Cardiac muscle cell (in vitro differentiated cells and primary cell): ENCODE results near the gene USP19. TPM values are rescaled to one million over a fixed set of nuclear protein-coding genes. Genes with fewer than 3 reads are reported as not detected.
A peak's percentile ranks its signal among the peaks of the same experiment; 100 is the strongest.

Source experiments
- DNase-seq, 2 donors: peaks; one replicate each; pipeline versions ENCODE4 v3.0.0 to v3.0.0-alpha.2; 2010 to 2017; ENCODE audit warnings: low read depth in 1 of 2, low spot score in 1 of 2
- H3K27ac ChIP-seq: fragments of 200-600 bp; sonication (generic); 2 replicates; pipeline ENCODE4 v1.5.1; 2016
- H3K27me3 ChIP-seq: fragments of 200-600 bp; sonication (generic); 2 replicates; pipeline ENCODE4 v1.6.0; 2016; ENCODE audit warnings: control low read depth
- H3K36me3 ChIP-seq: fragments of 200-600 bp; sonication (generic); 2 replicates; pipeline ENCODE4 v1.5.1; 2016; ENCODE audit warnings: control low read depth
- H3K4me1 ChIP-seq: fragments of 200-600 bp; sonication (generic); 2 replicates; pipeline ENCODE4 v1.8.1; 2017; ENCODE audit warnings: low read depth, mild to moderate bottlenecking, mixed run types
- H3K4me3 ChIP-seq: fragments of 200-600 bp; sonication (generic); 2 replicates; pipeline ENCODE4 v1.5.1; 2016; ENCODE audit warnings: mild to moderate bottlenecking
- H3K9me3 ChIP-seq: fragments of 200-600 bp; sonication (generic); 2 replicates; pipeline ENCODE4 v1.5.1; 2017; ENCODE audit warnings: low read depth, mild to moderate bottlenecking, control low read depth
- CTCF ChIP-seq: IDR thresholded peaks from 2 replicates; pipeline ENCODE4 v1.5.1; 2012; ENCODE audit warnings: low read depth, mild to moderate bottlenecking, low read length
- polyA plus RNA-seq: library from polyadenylated mRNA; unstranded; fragments of >200 nt; fragmentation: Nextera tagmentation; extraction: Ambion mirVana; gene quantifications from 2 replicates; pipeline ENCODE4 v1.2.1, GENCODE V29; 2016
- total RNA-seq: library from RNA; depleted of rRNA; stranded (reverse); fragments of >200 nt; gene quantifications from 2 replicates; pipeline ENCODE4 v1.2.3, GENCODE V29; 2016

The USP19 gene
- total and polyA plus RNA-seq, 2 experiments from 2014 or later: 50.5 to 122 TPM

GRCh38 chr3:49092938-49093852, 27.4 kb downstream of the USP19 start:
- no peak for TF ChIP-seq CTCF
- Histone ChIP-seq H3K4me3 (peak overlapping the region; percentile 86), H3K27ac (peak overlapping the region; percentile 99), H3K36me3 (peaks cover 13% of the 10 kb centered on the region), H3K27me3 (no peaks in the 10 kb centered on the region), H3K9me3 (no peaks in the 10 kb centered on the region), H3K4me1 (peaks cover 8% of the 10 kb centered on the region)
- peak; percentile 88 to 92 for DNase-seq

GRCh38 chr3:49081429-49081828, 39.2 kb downstream of the USP19 start:
- Histone ChIP-seq H3K27me3 (no peaks in the 10 kb centered on the region), H3K4me1 (no peaks in the 10 kb centered on the region), H3K36me3 (peaks cover 14% of the 10 kb centered on the region), H3K9me3 (no peaks in the 10 kb centered on the region), H3K27ac (no peak overlapping the region), H3K4me3 (no peak overlapping the region)
- DNase-seq: no peak
- TF ChIP-seq CTCF: no peak

GRCh38 chr3:49079270-49079669, 41.4 kb downstream of the USP19 start:
- Histone ChIP-seq H3K4me3 (no peak overlapping the region), H3K9me3 (no peaks in the 10 kb centered on the region), H3K27ac (no peak overlapping the region), H3K36me3 (peaks cover 30% of the 10 kb centered on the region), H3K27me3 (no peaks in the 10 kb centered on the region), H3K4me1 (no peaks in the 10 kb centered on the region)
- no peak for DNase-seq
- TF ChIP-seq CTCF: no peak

- Histone ChIP-seq H3K9me3 (no peaks in the 10 kb centered on the region), H3K4me1 (no peaks in the 10 kb centered on the region), H3K27me3 (no peaks in the 10 kb centered on the region), H3K36me3 (peaks cover 50% of the 10 kb centered on the region), H3K4me3 (no peak overlapping the region), H3K27ac (no peak overlapping the region)
- DNase-seq: no peak
- TF ChIP-seq CTCF: no peak
Observed at GRCh38 chr3:49076646-49077045, 44.0 kb downstream of the USP19 start.

- TF ChIP-seq CTCF: no peak
- DNase-seq: no peak
- H3K4me1 ChIP-seq: no peaks in the 10 kb centered on the region
- no peak overlapping the region for H3K27ac ChIP-seq
- H3K4me3 ChIP-seq: no peak overlapping the region
- H3K9me3 ChIP-seq: no peaks in the 10 kb centered on the region
- peaks cover 54% of the 10 kb centered on the region for H3K36me3 ChIP-seq
- H3K27me3 ChIP-seq: no peaks in the 10 kb centered on the region
Observed at GRCh38 chr3:49076116-49076515, 44.5 kb downstream of the USP19 start.

Other genes with a start within 250 kb of the USP19 start
- gene SLC25A20, start 221.9 kb downstream of the USP19 start, total RNA-seq: 20.9 and 25.1 TPM in 2 replicates
- gene SLC25A20, start 221.9 kb downstream of the USP19 start, polyA plus RNA-seq: 24.0 and 28.2 TPM in 2 replicates
- 89.3 and 116 TPM in 2 replicates for gene ARIH2, start 202.0 kb downstream of the USP19 start, total RNA-seq
- gene ARIH2, start 202.0 kb downstream of the USP19 start, polyA plus RNA-seq: 78.1 and 78.6 TPM in 2 replicates
- gene P4HTM, start 130.6 kb downstream of the USP19 start, total RNA-seq: 63.3 and 76.5 TPM in 2 replicates
- gene P4HTM, start 130.6 kb downstream of the USP19 start, polyA plus RNA-seq: 60.4 and 84.7 TPM in 2 replicates
- gene WDR6, start 113.4 kb downstream of the USP19 start, total RNA-seq: 176 and 223 TPM in 2 replicates
- 276 and 277 TPM in 2 replicates for gene WDR6, start 113.4 kb downstream of the USP19 start, polyA plus RNA-seq
- gene DALRD3, start 102.2 kb downstream of the USP19 start, total RNA-seq: 78.0 and 81.0 TPM in 2 replicates
- 54.6 and 96.2 TPM in 2 replicates for gene DALRD3, start 102.2 kb downstream of the USP19 start, polyA plus RNA-seq
- gene NDUFAF3, start 98.7 kb downstream of the USP19 start, total RNA-seq: 217 and 361 TPM in 2 replicates
- 280 and 310 TPM in 2 replicates for gene NDUFAF3, start 98.7 kb downstream of the USP19 start, polyA plus RNA-seq
- 155 and 186 TPM in 2 replicates for gene IMPDH2, start 91.4 kb downstream of the USP19 start, total RNA-seq
- gene IMPDH2, start 91.4 kb downstream of the USP19 start, polyA plus RNA-seq: 118 and 179 TPM in 2 replicates
- 94.4 and 116 TPM in 2 replicates for gene QRICH1, start 26.8 kb downstream of the USP19 start, total RNA-seq
- gene QRICH1, start 26.8 kb downstream of the USP19 start, polyA plus RNA-seq: 42.0 and 44.3 TPM in 2 replicates
- gene QARS1, start 16.1 kb downstream of the USP19 start, total RNA-seq: 277 and 345 TPM in 2 replicates
- gene QARS1, start 16.1 kb downstream of the USP19 start, polyA plus RNA-seq: 173 and 188 TPM in 2 replicates
- gene LAMB2, start 12.2 kb upstream of the USP19 start, total RNA-seq: 875 and 1,233 TPM in 2 replicates
- gene LAMB2, start 12.2 kb upstream of the USP19 start, polyA plus RNA-seq: 615 and 708 TPM in 2 replicates
- 44.4 and 59.2 TPM in 2 replicates for gene CCDC71, start 45.5 kb upstream of the USP19 start, total RNA-seq
- gene CCDC71, start 45.5 kb upstream of the USP19 start, polyA plus RNA-seq: 0.39 and 0.56 TPM in 2 replicates
- gene KLHDC8B, start 50.8 kb upstream of the USP19 start, total RNA-seq: 158 and 173 TPM in 2 replicates
- 162 and 188 TPM in 2 replicates for gene KLHDC8B, start 50.8 kb upstream of the USP19 start, polyA plus RNA-seq
- 2.9 and 4.1 TPM in 2 replicates for gene C3orf62, start 156.4 kb upstream of the USP19 start, total RNA-seq
- 5.3 and 7.6 TPM in 2 replicates for gene C3orf62, start 156.4 kb upstream of the USP19 start, polyA plus RNA-seq
- gene USP4, start 219.2 kb upstream of the USP19 start, total RNA-seq: 11.2 and 22.7 TPM in 2 replicates
- 30.1 and 55.1 TPM in 2 replicates for gene USP4, start 219.2 kb upstream of the USP19 start, polyA plus RNA-seq
- 328 and 360 TPM in 2 replicates for gene GPX1, start 237.5 kb upstream of the USP19 start, total RNA-seq
- 371 and 429 TPM in 2 replicates for gene GPX1, start 237.5 kb upstream of the USP19 start, polyA plus RNA-seq